GM06990 (cell line): Measurements from ENCODE around the gene NCBP1.
"Not testable (repeated sequence)": the region's sequence is repeated elsewhere in the genome, so short reads cannot be mapped to it uniquely, and the experiment has no call there.

Source experiments
- DNase-seq: peaks from one replicate; pipeline ENCODE4 v3.0.0-alpha.2; 2011; ENCODE audit not compliant: insufficient read length; ENCODE audit errors: extremely low read depth
- H3K27me3 ChIP-seq: replicated peaks from 2 replicates; pipeline ENCODE4 v1.6.0; 2011; ENCODE audit warnings: low read length; ENCODE audit not compliant: control insufficient read depth, insufficient read depth
- H3K36me3 ChIP-seq: 2 replicates; pipeline ENCODE4 v1.5.1; 2011; ENCODE audit warnings: low read length; ENCODE audit not compliant: control insufficient read depth, insufficient read depth
- H3K4me3 ChIP-seq: replicated peaks from 2 replicates; pipeline ENCODE4 v1.5.1; 2011; ENCODE audit warnings: low read depth, mild to moderate bottlenecking, control low read depth, low read length
- CTCF ChIP-seq: IDR thresholded peaks from 2 replicates; pipeline ENCODE4 v1.5.1; 2011; ENCODE audit warnings: low read length, control low read depth, mild to moderate bottlenecking, inconsistent platforms; ENCODE audit not compliant: insufficient read depth, poor library complexity, severe bottlenecking

NCBP1 gene

GRCh38 chr9:97632985-97633858 lies at the start of gene NCBP1, which contains the start of gene TSTD2:
Gene NCBP1, plus strand, starts transcription at chr9:97633821. Its CDS starts 61 bp downstream, at chr9:97633882.
Gene TSTD2, minus strand, starts transcription at chr9:97633368. Its CDS starts 5,806 bp downstream, at chr9:97627562.
- TF ChIP-seq CTCF = no peak
- H3K4me3 ChIP-seq = peak within 1 kb of the TSS; percentile 95
- H3K36me3 ChIP-seq = no peaks in the 10 kb centered on the region
- H3K27me3 ChIP-seq = no peaks in the 10 kb centered on the region
- DNase-seq = peak; percentile 99

GRCh38 chr9:97584778-97585177 lies 48.8 kb upstream of the NCBP1 start:
- not testable (repeated sequence) for H3K36me3 ChIP-seq, H3K4me3 ChIP-seq, H3K27me3 ChIP-seq, DNase-seq

- H3K36me3 ChIP-seq, H3K27me3 ChIP-seq, H3K4me3 ChIP-seq, DNase-seq: not testable (repeated sequence)
Measured at GRCh38 chr9:97586909-97587308, 46.7 kb upstream of the NCBP1 start.

- TF ChIP-seq CTCF = peak; percentile 19
- H3K27me3 ChIP-seq = no peaks in the 10 kb centered on the region
- H3K36me3 ChIP-seq = peaks cover 5% of the 10 kb centered on the region
- no peak overlapping the region for H3K4me3 ChIP-seq
- no peak for DNase-seq
Measured at GRCh38 chr9:97591535-97591934, 42.1 kb upstream of the NCBP1 start.

GRCh38 chr9:97592126-97592525 lies 41.5 kb upstream of the NCBP1 start:
- H3K36me3 ChIP-seq = peaks cover 5% of the 10 kb centered on the region
- no peak for TF ChIP-seq CTCF
- no peaks in the 10 kb centered on the region for H3K27me3 ChIP-seq
- no peak for DNase-seq
- no peak overlapping the region for H3K4me3 ChIP-seq

GRCh38 chr9:97593960-97594359 lies 39.7 kb upstream of the NCBP1 start:
- DNase-seq = no peak
- no peak for TF ChIP-seq CTCF
- Histone ChIP-seq H3K27me3 (no peaks in the 10 kb centered on the region), H3K4me3 (no peak overlapping the region), H3K36me3 (peaks cover 5% of the 10 kb centered on the region)
